CD4-positive, alpha-beta T cell treated with Interleukin-4 for 4 hours (primary cell): ENCODE data around the gene EVI2A.

ENCODE experiments used
- DNase-seq: peaks from one replicate; pipeline ENCODE4 v3.0.0-alpha.2; 2020

EVI2A gene

DNA sequence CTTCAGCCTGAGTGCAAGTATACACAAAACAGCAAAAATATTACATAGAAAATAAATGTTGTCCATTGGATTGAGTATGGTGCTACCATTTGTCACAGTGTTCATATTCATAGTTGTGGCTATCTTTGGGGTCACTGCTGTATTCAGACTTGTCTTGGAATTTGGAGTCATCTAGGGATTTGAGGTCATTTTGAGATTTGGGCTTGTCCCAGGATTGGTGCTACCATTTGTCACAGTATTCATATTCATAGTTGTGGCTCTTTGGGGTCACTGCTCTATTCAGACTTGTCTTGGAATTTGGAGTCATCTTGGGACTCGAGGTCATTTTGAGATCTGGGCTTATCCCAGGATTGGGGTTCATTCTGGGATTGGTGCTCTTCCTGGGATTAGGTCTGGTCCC lies 49.2 kb downstream of the EVI2A start:
- DNase-seq = no peak

DNA sequence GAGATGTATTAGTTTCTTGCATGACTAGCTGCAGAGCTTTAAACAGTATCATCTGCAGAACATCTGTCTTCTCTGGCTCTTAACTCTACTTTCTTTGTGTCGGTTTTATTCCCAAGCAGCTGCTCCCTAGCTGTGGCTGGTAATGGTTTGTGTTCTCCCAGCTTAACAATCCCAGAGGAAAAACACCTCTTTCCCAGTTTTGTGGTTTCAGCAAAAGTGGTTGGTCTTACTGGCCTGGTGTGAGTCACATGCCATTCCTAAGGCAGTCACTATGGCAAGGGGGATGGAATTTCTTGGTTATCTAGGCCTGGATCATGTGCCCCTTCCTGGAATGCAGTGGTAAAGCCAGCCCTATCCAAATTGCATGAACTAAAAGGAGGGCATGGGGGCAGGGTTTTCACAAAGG lies 51.8 kb downstream of the EVI2A start:
- DNase-seq = no peak

DNA sequence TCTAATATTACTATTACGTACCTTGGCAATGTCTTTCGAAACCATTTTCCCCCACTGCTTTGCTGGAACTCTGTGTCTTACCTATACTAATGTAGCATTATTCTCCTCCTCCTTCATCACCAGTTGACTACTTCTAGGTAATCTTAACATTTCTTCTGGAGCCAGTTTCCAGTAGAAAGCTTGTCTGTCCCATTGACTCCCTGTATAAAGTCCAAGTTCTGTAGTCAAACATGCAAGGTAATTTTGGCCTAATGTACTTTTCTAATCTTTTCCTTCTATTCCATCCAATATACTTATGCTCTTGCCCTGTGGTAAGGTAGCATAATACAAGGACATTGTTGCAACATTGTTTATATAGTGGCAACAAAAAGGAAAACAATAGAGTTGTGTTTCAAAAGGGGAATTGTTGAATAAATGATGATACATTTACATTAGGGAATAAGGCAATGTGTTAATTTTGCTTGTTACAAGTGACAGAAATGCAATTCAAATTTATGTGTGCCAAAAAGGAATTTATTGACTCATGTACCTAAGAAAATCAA lies 52.3 kb downstream of the EVI2A start:
- DNase-seq = no peak
